ENCODE measurements around the gene ATM.

The ATM gene

DNA sequence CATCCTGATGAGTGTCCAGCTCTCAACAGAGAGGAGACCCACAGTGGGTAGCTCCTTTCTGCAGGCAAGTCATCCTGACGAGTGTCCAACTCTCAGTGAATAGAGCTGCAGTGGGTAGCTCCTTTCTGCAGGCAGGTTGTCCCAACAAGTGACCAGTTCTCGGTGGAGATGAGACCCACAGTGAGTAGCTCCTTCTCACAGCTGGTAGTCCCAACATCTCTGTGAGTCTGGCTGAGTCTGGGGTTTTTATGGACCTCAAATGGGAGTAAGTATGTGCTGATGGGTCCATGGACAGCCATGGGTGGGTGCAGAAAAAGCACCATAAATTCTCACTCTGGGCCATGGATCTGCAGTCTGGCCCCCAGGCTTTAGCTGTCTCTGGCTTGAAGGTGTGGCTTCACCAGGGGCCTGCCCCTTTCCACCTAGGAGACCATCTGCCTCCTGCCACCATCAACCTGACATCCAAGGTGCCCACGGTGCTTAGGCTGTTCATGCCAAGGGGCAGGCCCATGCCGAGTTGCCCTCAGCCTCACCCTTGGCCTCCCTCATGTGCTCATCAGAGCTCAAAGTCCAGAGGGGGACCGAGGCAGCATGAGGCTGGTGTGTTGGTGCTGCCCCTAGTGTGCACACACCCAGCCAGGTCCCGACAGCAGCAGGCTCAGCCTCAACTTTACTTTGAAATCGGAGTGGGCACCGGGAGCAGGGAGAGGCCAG, 15.7 kb upstream of the ATM start:
- TF ChIP-seq, protein P1, sequence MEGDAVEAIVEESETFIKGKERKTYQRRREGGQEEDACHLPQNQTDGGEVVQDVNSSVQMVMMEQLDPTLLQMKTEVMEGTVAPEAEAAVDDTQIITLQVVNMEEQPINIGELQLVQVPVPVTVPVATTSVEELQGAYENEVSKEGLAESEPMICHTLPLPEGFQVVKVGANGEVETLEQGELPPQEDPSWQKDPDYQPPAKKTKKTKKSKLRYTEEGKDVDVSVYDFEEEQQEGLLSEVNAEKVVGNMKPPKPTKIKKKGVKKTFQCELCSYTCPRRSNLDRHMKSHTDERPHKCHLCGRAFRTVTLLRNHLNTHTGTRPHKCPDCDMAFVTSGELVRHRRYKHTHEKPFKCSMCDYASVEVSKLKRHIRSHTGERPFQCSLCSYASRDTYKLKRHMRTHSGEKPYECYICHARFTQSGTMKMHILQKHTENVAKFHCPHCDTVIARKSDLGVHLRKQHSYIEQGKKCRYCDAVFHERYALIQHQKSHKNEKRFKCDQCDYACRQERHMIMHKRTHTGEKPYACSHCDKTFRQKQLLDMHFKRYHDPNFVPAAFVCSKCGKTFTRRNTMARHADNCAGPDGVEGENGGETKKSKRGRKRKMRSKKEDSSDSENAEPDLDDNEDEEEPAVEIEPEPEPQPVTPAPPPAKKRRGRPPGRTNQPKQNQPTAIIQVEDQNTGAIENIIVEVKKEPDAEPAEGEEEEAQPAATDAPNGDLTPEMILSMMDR (IDR thresholded peaks at IDR 0.05; ENCODE audit: low read depth, low read length, missing control alignments), result no peak
- no peak overlapping the region for H3K4me3 ChIP-seq (ENCODE audit: low read depth, low read length)
- in situ Hi-C loops (cut with HindIII; ENCODE audit: low sequenced_read_pairs), result no loop called here
- DNase-seq (ENCODE audit: low read depth), result no peak

DNA sequence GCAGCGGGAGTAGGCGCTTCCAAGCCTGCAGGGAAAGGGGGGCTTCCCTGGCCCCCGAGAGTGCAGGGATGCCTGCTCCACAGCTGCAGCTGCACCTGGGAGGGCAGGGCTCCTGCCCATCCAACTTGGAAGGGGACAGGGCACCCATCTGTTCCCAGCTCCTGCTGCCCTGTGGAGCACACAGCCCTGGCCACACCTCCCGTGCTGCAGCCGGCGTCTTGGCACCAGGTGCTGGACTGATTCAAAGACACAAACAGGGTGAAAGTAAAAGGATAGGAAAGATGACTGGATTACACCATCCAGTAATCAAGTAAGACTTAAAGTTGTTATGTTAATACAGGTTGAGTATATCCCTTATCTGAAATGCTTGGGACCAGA, 15.2 kb upstream of the ATM start:
- in situ Hi-C loops (cut with HindIII; ENCODE audit: low sequenced_read_pairs), result no loop called here
- no peak overlapping the region for H3K4me3 ChIP-seq (ENCODE audit: low read depth, low read length)
- no peak for DNase-seq (ENCODE audit: low read depth)
- TF ChIP-seq, protein P1 (IDR thresholded peaks at IDR 0.05; ENCODE audit: low read depth, low read length, missing control alignments), result no peak

DNA sequence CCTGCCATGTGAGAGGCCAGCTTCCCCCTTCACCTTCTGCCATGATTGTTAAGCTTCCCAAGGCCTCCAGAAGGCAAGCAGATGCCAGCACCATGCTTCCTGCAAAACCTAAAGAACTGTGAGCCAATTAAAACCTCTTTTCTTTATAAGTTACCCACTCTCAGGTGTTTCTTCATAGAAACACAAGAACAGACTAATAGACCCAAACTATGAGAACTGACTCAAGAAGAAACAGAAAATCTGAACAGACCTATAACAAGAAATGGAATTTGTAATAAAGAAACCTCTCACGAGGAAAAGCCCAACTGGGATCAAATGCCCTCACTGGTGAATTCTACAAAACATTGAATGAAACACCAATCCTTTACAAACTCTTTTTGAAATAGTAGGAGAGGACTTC, 12.4 kb upstream of the ATM start:
- in situ Hi-C loops (cut with HindIII; ENCODE audit: low sequenced_read_pairs), result no loop called here
- TF ChIP-seq, protein P1 (IDR thresholded peaks at IDR 0.05; ENCODE audit: low read depth, low read length, missing control alignments), result no peak
- H3K4me3 ChIP-seq (ENCODE audit: low read depth, low read length), result no peak overlapping the region
- DNase-seq (ENCODE audit: low read depth), result no peak

DNA sequence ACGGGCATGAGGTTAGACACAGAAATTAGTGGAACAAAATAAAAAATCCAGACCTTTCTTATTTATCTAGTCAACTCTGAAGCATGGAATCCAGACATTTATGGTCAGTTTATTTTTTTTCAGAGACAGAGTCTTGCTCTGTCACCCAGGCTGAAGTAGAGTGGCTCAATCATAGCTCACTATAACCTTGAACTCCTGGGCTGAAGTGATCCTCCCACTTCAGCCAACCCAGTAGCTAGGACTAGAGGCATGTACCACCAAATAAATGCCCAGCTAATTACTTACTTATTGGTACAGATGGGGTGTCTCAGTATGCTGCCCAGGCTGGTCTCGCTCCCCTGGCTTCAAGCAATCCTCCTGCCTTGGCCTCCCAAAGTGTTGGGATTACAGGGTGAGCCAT, 9.1 kb upstream of the ATM start:
- TF ChIP-seq, protein P1 (IDR thresholded peaks at IDR 0.05; ENCODE audit: low read depth, low read length, missing control alignments), result no peak
- DNase-seq (ENCODE audit: low read depth), result no peak
- H3K4me3 ChIP-seq (ENCODE audit: low read depth, low read length), result no peak overlapping the region
- in situ Hi-C loops (cut with HindIII; ENCODE audit: low sequenced_read_pairs), result no loop called here

DNA sequence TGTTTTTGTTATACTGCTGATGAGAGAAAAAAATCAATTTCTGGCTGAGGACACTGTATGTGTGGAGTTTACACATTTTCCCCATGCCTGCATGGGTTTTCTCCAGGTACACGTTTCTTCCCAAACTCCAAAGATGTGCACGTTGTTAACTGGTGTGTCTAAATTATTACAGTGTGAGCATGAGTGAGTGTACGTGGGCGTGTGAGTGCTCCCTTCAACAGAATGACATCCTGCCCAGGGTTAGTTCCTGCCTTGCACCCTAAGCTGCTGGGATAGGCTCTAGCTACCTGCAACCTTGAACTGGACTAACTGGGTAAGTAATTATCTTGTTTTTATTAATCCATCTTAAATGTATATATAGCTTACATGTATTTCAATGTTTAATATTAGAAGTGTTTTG, 5.9 kb upstream of the ATM start:
- in situ Hi-C loops (cut with HindIII; ENCODE audit: low sequenced_read_pairs), result no loop called here
- TF ChIP-seq, protein P1 (IDR thresholded peaks at IDR 0.05; ENCODE audit: low read depth, low read length, missing control alignments), result no peak
- no peak overlapping the region for H3K4me3 ChIP-seq (ENCODE audit: low read depth, low read length)
- DNase-seq (ENCODE audit: low read depth), result no peak

DNA sequence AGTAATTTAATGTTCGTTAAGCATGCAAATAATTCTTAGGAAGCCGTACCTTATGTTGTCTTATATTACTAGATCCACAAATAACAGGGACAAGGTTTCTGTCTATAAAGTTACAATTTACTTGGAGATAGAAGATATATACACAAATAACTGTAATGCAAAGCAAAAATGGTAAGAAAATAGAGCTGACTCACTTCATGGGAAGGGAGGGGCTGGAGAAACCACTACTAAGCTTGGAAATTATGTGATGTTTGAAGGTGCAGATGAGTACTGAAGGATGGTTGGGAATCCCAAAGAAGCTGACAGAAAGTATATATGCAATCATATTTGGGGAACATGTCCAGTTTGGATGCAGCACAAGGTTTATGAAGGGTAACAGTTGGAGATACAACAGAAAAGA, 4.4 kb upstream of the ATM start:
- H3K4me3 ChIP-seq (ENCODE audit: low read depth, low read length), result no peak overlapping the region
- DNase-seq (ENCODE audit: low read depth), result no peak
- in situ Hi-C loops (cut with HindIII; ENCODE audit: low sequenced_read_pairs), result no loop called here
- TF ChIP-seq, protein P1 (IDR thresholded peaks at IDR 0.05; ENCODE audit: low read depth, low read length, missing control alignments), result no peak

Measured in astrocyte of the cerebellum (primary cell).